T-helper 22 cell (primary cell): Measurements from ENCODE around the gene NR2F2.

Experiments
- DNase-seq: peaks from one replicate; pipeline ENCODE4 v3.0.0-alpha.2; 2020; ENCODE audit warnings: low read depth

NR2F2 gene

DNA sequence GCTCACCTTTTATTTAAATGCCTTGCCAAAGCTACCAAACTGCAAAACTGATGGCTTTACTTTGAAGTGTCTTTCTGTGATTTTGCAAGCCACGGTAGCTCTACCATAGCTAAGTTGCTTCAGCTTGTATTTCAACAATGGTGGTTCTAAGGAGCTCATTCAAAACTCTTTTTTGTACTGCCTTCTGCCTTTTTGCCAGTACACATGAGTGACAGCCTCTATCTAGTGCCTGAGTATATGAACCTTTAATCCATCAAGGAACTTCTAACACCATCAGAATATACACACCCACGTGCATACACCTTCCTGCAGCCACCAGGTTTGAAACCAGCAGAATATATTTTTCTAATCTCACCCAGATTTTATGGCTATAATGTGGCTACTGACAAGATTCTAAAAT lies 10.4 kb upstream of the NR2F2 start:
- DNase-seq, result no peak

DNA sequence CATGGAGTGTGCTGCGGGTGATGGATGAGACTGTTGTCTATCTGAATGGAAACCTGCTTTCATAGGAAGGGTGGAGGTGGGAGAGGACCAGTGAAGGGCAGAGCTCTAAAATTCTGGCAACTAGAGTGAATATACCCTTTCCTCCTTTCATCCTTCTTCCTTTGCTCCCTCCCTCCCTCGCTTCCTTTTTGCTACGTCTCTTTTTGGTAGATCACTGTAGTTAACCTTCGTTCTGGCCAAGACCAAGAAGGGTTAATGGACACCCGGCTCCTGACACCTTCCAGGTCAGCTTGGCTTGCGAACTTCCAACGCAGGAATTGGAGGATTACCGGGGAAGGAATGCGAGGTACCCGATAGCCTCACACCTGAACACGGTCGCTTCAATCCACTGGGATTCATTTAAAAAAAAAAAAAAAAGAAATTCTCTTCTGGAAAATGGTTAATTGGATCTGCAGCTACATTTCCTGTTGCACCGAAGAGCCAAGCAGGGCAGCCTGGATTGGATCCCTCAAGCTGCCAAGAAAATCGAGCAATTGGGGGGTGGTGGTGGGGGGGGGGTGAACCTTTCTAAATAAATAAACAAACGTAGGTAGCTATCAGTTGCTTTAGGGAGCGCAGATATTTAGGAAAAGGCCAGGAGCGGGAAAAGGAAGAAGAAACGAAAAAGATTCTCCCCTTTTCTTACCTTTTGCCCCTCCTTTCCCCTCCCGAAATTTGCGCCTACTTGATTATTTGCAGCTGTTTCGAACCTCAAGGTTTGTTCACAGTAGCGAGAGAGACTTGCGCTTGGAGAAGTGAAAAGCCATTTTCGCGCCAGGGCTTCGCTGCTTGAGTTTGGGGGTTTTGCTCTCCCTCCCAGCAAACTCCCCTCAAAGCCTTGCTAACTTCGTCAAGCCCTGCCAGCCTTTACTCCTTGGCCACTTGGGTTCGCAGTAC lies 9.5 kb upstream of the NR2F2 start:
- DNase-seq, result no peak

DNA sequence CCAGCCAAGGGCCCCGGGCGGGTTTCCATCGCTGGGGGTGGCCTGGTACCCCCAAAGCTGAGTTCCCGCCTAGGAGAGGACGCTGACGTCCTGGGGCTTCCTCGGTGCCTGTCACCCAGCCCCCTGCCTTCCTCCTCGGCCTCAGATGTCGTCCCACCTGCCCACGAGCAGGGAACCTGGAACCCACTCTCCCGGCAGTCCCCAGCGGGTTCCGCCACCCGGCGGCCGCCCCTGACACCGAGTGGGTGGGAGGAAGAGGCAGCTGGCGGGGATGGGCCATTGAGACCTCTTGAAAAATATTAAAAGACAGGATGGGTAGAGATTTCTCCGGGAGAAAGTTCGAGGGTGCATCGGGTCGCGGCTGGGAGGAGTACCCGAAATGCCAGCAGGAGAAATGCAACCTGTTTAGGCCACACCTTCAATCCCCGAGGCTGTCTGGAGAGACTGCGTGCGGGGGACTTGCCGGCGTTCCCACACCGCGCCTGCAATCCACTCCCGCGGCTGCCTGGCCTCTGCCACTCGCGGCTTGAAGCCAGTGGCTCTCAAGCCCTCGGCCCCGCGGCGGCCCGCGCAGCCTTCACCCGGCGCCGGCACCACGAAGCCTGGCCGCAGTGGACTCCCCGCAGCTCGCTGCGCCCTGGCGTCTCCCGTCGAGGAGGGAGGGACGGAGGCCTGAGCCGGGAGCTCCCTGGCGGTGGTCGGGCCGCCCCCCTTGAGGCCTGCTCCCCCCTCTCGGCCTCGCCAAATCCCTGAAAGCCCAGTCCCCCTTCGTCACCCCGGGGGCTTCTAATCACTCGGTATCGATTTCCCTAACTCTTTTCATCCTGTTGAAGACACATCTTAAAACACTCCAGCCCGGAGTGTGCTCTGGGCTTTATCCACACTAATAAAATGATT lies 8.6 kb upstream of the NR2F2 start:
- no peak for DNase-seq

DNA sequence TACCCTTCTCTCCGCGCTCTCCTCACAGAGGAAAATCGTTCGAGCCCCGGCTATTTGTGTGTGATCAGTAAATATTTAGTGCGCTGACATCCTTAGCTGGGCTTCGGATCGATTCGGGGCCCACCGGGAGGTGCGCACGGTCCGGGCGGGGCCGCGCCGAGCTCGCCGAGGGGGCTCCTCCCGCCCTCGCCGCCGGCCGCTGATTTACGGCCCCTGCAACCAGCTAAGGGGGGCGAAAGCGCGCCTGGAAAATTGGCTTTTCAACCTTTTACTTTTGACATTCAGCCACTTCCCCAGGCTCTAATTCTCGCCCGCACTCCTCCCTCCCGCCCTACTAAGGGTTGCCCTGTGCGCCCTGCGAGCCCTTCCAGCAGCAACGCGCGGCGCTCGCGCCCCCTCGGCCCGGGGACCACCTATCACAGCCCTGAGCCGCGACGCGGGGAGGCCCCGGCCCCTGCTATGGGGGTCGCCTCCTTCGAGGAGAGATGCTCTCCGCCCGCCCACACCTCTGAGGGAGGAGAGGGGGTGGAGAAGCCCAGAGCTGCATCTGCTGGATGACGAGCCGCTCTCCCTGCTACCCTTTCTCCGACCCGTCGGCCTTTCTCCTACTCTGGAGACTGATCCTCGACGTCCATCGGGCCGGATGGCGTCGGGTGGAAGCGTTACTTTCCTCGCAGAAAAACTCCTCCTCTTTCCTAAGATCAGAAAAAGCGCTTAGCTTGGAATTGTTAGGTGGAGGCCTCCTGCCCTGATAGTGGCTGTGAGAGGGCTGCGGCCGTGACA lies 7.8 kb upstream of the NR2F2 start:
- DNase-seq, result no peak

DNA sequence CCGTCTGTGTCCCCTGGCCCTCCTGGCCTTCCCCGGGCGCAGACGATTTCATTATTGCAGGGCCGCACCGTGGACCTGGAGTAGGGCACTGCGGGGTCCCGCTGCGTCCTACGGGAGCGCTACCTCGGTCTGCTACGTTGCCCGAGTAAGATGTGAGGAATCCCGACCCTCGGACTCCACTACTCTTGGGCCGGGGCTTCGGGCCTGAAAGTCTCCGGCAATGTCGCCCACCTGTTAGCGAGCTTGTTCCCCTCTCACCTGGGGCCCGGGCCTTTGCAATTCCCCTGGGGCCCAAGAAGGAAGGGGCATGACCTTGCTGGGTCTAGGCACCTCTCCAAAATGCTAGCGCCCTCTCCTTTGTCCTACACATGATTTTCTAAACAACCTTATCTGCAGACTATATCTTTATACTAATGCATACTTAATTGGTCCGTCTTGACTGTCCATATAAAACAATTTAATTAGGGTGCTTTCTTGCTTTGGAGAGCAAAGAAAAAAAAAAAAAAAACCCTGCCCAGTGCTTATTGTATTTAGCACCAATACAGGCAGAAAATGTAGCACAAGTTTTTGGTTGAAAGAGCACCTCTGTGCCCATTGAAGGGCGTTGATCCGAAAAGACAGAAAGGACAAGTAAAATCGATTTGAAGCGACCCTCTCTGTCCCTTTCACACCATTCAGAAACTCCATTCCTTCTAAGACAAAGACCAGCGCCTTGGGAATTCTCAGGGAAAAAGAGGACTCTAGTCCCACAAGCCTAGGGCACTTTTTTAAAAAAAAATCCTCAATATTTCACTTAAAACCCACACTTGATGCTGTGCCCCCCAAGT lies 7.0 kb upstream of the NR2F2 start:
- no peak for DNase-seq

DNA sequence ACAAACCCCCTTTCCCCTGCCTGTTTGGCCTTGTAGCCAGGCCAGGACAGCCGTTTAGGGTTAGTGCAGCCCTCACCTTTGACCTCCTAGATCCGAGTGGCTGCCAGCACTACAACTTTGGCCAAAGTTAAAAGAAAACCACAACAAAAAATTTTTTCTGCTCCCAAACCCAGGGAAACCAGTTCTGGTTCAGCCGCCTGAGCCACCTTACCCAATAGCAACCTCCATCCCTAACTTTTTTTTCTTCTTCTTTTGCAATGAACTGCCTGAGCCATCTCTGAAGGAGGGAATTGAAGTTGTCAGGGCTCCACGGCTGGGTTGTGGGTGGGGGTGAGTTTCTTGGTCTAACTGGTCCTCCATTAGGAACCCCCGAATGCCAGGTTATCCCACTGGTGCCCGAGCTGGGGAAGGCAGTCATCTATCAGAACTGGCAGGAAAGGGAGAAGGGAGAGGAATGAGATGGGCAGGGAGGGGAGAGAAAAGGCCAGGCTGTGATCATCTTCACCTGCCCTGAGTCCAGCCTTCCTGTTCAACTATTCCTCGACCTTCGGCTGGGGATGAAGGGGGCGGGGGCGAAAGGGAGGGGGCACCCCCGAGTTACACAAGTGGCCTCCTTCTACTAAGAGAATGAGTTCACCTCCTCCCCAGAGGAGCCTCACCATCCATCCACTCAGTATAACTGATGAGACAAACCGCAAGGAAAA lies 6.2 kb upstream of the NR2F2 start:
- no peak for DNase-seq

DNA sequence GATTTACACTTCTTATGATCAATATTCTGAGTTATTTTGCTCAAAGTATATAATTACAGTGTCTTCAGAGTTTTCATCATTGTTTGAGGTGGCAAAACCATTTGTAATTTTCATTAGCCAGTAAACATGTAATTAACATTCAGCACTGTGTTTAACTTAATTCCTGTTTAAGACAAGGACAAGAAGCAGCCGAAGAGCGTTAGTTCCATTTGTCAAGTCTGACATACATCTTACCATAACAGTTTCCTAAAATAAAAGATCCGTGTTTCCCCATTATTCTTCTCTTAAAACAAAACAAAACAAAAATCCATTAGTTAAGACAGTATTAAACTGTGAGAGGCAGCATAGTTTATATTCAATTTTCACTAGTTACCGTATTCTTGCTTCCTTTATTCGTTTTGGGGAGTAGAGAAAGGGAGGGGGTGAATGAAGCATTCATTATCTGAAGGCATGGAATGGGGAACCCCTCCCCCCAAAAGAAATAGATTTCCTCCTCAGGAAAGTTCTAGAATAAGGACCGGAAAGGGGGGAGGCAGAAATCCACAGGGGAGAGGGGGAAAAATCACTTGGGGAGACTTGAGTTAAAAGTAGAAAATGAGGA lies 5.5 kb upstream of the NR2F2 start:
- DNase-seq, result no peak

DNA sequence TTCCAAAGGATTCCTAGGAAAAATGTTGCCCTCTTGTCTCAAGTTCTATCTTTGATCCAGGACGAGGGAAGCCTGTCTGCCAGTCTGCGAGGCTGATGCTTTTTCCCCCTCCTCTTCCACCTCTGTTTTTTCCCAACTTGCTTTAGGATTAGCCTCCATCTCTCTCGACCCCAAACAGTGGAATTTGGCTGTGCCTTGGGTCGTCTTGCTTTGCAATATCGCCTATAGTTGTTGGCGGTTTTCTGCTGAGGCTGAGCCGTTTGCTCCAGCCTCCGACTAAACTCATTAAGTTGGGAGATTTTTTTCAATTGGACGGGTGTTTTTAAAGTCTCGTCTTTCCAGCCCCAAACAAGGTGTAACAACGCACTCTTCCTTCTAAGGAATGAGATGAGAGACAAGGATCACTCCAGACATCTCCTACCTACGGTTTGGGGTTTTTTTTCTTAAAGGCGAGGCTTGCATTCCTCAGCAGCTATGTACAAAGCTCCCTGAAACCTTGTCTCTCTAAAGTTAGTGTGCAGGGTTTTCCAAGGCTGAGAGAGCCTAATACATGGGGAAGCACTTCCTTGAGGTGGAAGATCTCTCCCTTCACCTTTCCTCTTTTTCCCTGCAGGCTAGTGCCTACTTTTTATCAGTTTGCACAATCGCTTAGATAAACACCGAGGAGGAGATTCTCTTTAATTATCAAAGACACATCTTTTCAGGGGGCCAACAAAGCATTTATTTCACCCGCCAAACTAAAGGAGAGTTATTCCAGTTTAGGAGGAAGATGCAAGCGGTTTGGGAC lies 4.8 kb upstream of the NR2F2 start:
- no peak for DNase-seq

DNA sequence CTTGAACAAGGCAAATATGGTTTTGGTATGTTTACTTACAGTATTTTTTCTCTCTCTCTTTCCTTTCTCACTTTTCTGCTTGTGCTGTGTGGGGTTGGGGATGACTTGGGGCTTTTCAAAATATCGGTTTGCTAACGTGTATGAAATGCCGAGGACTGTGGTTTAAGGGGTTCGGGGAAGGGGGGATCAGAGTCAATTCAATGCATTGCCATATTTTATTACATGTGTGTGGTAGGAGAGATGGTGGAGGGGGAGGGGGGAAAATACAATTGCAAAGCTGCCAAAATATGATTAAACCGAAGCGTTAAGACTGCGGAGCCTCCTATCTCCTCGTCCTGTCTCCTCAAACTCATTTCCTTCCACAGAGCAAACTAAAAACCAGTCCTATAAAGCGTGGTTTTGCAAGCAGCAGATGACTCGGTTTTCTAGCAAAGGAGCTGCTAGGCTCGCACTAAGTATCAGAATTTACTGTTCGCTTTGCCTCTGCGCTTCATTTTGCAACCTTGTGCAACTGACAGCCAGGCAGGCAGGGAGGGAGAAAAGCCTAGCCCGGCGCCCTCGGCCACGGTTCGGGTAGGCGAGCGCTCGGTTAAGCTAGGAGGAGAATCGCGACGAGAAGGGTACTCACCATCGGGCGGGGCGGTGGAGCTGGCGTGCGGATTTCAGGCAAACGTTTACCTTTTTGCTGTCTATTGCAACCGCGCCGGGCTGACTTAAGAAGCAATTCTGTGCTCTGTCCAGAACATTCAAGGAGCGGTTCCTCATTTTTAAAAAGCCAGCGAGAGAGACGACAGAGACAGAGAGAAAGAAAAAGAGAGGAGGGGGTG lies 4.0 kb upstream of the NR2F2 start:
- no peak for DNase-seq

DNA sequence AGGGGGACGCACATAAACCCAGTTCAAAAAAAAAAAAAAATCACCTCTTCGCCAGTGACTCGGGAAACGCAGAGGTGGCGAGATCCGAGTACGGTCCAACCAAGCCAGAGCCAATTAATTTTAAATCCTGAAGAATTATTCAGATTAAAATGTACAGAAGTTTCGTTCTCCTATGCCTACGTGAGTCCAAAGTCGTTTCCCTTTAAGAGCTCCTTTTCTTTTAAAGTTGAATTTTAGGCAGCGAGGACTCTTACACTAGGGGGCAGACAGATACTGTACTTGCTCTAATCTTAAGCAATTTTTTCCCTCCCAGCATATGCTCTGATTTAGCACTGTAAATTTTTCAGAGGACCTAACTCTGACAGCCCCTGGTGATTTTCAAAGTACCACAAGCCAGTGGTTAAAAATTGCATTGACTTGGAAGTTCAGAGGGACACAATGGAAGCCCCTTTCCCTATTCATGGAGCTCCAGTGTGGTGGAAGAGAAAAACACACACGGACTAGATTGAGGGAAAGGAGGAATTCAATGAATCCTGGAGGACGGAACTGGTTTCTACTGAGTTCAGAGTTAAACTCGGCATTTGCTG lies 3.3 kb upstream of the NR2F2 start:
- DNase-seq, result no peak

DNA sequence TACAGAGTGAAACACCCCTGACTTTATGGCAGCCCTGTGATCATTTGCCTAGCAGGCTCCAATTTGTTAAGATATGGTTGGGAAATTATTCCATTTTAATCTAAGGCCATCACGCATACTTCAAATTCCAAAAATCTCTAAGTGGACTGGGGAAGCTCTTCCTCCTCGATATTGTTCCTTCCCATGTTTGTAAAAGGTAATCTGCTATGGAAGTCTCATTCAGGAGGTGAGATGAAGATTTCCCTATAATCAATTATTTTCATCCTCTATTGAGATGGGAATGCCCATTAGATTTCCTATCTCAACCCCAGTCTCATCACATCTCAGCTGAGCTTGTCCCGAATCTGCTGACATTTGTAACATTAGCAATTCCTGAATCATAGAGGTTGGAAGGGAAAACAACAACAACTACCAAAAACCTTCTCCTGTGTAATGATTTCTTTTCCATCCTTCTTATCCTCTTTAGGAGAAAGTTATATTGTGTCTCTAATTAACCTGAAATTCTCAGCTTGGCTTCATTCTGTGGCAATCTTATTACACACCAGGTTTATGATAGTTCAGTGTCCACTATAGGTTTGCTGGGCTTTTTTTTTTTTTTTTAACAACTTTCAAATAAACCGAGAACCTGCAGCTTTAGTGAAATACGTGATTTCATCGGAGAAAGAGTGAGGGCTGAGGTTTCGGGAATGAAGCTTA lies 2.2 kb upstream of the NR2F2 start:
- DNase-seq, result no peak

DNA sequence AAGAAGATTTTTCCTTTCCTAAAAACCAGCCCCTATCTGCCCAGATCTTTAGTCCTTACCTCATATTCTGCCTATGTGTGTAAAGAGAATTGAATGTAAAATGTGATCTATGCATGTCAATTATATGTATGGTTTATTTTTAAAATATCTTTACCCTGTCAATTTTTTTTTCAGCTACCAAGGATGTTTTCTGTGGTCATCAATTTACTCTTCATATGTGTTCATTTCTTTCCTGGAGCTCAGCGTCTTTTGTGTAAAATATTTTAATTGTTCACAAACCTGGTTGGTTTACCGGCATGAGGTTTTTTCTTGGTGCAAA lies 1.7 kb upstream of the NR2F2 start:
- no peak for DNase-seq

DNA sequence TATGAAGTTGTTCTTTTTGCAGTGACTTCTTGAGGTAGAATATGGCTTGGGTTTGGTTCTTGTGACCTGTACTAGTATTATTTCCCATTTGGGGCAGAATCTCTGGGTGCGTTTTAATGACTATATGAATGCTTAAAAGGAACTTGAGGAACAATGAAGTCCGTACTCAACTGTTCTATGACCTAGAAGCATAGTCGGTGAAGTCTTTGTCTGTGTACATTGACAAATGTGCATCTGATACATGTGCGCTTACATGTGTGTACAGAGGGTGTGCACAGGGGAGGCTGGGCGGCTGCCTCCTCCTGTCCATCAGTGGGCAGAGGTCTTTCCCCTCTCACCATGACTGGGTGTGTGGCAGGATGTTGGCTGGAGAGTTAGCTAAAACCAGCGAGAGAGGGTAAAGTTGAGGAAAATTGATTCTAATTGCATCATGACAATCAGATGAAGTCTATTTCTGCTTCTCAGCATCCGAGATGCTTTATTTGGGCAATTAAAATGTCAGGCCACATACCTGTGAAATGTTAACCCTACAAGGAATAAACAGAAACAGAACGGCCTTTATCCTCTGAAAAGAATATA lies 1.0 kb upstream of the NR2F2 start:
- no peak for DNase-seq

DNA sequence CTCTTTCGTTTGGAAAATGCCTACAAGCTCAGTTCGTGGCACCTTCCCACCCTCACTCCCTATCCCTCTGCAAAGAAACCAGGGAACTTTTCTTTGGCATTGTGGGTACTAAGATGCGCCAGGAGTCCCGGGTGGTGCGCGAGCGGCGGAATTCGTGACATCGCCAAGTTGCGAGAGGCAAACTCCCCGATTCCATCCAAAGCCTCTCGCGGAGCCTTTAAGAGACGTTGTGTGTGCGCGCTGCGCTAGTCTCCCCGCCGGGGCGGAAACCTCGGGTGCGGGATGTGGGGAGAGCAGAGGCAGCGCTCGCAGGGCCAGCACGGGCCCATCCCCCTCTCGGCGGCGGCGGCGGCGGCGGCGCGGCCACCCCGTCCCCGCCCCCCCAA lies 443 bp upstream of the NR2F2 start:
- no peak for DNase-seq

DNA sequence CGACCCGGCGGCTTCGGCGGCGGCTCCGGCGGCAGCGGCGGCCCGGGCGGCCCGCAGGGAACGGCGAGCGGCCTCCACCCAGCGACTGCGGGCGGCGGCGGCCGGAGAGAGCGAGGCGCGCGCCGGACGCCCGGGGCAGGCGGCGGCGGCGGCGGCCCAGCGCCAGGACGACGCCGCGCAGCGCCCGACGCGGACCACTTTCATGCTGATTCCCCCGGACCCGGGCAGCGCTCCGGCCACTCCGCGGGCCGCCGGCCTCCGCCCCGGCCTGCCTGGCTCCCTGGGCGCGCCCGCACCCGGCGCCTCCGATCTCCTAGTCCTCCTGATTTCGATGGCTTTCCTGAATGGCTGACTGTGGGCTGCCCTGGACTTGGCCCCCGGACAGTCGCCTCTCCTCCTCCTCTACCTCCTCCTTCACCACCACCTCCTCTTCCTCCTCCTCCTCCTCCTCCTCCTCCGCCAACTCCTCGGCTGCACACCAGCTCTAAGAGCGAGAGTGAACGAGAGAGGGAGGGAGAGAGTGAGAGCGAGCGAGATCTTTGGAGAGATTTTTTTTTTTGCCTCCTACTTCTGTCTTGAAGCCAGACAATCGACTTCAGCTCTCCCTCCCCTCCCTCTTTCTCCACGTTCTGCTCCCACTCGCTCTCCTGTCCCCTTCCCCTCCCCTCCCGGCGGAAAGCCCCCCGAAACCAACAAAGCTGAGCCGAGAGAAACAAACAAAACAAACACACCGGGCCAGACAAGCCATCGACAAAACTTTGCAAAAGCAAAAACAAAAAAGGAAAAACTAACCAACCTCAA lies 844 bp downstream of the NR2F2 start:
- no peak for DNase-seq

DNA sequence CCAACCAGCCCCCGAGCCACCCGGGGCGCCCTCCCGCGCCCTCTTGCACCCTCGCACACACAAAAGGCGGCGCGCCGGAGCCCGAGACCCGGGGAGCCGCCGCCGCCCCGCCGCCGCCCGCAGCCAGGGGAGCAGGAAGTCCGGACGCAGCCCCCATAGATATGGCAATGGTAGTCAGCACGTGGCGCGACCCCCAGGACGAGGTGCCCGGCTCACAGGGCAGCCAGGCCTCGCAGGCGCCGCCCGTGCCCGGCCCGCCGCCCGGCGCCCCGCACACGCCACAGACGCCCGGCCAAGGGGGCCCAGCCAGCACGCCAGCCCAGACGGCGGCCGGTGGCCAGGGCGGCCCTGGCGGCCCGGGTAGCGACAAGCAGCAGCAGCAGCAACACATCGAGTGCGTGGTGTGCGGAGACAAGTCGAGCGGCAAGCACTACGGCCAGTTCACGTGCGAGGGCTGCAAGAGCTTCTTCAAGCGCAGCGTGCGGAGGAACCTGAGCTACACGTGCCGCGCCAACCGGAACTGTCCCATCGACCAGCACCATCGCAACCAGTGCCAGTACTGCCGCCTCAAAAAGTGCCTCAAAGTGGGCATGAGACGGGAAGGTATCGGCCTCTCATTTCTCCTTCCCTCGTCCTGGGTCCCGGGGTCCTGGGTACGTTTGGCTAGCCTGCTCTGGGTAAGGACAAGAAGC lies 1.6 kb downstream of the NR2F2 start:
- no peak for DNase-seq
